ENCODE data around the gene CEP170.

DNA sequence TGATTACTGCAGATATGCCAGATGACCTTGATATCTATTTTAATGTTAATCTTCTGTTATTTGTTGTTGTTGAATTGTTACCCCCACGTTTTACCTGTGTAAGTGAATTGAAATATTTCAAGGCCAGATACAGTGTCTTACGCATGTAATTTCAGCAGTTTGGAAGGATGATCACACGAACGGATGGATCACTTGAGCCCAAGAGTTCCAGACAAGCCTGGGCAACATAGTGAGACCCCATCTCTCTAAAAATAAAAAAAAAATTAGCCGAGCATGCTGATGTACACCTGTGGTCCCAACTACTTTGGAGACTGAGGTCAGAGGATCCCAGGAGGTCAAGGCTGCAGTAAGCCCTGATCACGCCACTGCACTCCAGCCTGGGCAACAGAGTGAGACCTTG lies 33.0 kb upstream of the CEP170 start:
- TF ChIP-seq, protein P1, sequence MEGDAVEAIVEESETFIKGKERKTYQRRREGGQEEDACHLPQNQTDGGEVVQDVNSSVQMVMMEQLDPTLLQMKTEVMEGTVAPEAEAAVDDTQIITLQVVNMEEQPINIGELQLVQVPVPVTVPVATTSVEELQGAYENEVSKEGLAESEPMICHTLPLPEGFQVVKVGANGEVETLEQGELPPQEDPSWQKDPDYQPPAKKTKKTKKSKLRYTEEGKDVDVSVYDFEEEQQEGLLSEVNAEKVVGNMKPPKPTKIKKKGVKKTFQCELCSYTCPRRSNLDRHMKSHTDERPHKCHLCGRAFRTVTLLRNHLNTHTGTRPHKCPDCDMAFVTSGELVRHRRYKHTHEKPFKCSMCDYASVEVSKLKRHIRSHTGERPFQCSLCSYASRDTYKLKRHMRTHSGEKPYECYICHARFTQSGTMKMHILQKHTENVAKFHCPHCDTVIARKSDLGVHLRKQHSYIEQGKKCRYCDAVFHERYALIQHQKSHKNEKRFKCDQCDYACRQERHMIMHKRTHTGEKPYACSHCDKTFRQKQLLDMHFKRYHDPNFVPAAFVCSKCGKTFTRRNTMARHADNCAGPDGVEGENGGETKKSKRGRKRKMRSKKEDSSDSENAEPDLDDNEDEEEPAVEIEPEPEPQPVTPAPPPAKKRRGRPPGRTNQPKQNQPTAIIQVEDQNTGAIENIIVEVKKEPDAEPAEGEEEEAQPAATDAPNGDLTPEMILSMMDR (IDR thresholded peaks at IDR 0.05), result no peak
- TF ChIP-seq POLR2A (IDR thresholded peaks at IDR 0.05), result no peak

All from right lobe of liver (tissue), 4 donors.